IMR-90 (cell line): ENCODE measurements around the gene RAPGEF1.

Source experiments
- ELK1 ChIP-seq: fragments of 150-350 bp; IDR thresholded peaks from 2 replicates; pipeline ENCODE4 v1.6.1; 2016; ENCODE audit warnings: low read depth, mild to moderate bottlenecking, low read length, moderate library complexity, borderline replicate concordance
- POLR2A ChIP-seq: IDR thresholded peaks from 2 replicates; pipeline ENCODE4 v1.6.1; 2012; ENCODE audit warnings: mild to moderate bottlenecking, low read depth, low read length
- RFX5 ChIP-seq: IDR thresholded peaks from 2 replicates; pipeline ENCODE4 v1.8.0; 2012; ENCODE audit warnings: low read depth, mild to moderate bottlenecking, low read length, moderate library complexity
- SMC3 ChIP-seq: fragments of 150-350 bp; IDR thresholded peaks from 2 replicates; pipeline ENCODE4 v1.6.1; 2016; ENCODE audit warnings: low read depth, mild to moderate bottlenecking, antibody characterized with exemption, low read length, moderate library complexity
- TF ChIP-seq, protein P1 (sequence below): conservative IDR thresholded peaks from 2 replicates; pipeline ENCODE4 v1.5.1; 2012; ENCODE audit warnings: mild to moderate bottlenecking, low read depth, low read length, improper control_type of control experiment

GRCh38 chr9:131734165-131734610 is 5.7 kb downstream of the RAPGEF1 start:
- TF ChIP-seq, protein P1, sequence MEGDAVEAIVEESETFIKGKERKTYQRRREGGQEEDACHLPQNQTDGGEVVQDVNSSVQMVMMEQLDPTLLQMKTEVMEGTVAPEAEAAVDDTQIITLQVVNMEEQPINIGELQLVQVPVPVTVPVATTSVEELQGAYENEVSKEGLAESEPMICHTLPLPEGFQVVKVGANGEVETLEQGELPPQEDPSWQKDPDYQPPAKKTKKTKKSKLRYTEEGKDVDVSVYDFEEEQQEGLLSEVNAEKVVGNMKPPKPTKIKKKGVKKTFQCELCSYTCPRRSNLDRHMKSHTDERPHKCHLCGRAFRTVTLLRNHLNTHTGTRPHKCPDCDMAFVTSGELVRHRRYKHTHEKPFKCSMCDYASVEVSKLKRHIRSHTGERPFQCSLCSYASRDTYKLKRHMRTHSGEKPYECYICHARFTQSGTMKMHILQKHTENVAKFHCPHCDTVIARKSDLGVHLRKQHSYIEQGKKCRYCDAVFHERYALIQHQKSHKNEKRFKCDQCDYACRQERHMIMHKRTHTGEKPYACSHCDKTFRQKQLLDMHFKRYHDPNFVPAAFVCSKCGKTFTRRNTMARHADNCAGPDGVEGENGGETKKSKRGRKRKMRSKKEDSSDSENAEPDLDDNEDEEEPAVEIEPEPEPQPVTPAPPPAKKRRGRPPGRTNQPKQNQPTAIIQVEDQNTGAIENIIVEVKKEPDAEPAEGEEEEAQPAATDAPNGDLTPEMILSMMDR: no peak
- TF ChIP-seq POLR2A: no peak
- TF ChIP-seq SMC3: no peak
- no peak for TF ChIP-seq RFX5
- no peak for TF ChIP-seq ELK1
